Activated T-cell treated with anti-CD3 and anti-CD28 coated beads, Interleukin-2, amount 50 U/mL, for 48 hours (primary cell): ENCODE data around the gene ARHGEF33.
"Not testable (repeated sequence)": the region's sequence is repeated elsewhere in the genome, so short reads cannot be mapped to it uniquely, and the experiment has no call there.

ENCODE experiments used
- DNase-seq, 2 experiments: peaks; one replicate each; pipeline ENCODE4 v3.0.0-alpha.2; 2020

ARHGEF33 gene

DNA sequence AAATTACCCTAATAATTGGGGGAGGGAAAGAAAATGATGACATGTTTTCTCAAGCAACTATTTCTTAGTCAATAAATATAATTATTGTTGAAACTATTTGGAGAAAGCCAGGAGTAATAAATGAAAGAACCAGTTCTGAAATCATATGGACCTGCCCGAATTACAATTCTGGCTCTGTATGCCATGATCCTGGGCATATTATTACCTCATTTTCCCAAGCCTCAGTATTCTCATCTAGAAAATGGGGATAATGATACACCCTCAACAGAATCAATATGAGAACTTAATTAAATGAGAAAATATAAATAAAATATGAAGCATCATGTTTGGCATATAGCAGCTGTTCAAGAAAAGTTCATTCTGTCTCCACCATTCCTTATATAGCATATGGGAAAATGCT, 22.9 kb downstream of the ARHGEF33 start:
- no peak for DNase-seq

DNA sequence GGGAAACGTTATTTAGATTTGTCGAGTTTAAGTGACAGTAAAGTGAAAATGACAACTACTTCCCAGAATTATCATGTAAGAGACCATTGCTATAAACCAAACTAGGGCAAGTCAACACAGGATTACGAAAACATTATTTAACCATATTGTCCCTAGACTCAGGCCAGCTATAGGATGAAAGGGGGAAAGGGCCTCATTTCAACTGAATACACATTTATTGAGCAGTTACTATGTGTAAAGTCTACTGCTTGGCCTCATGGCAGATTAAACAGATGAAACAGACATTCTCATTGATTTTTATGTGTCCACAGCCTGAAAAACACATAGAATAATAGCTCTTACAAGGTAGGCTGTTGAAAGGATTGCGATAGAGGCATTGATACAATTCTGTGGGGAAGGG, 32.7 kb downstream of the ARHGEF33 start:
- no peak for DNase-seq

DNA sequence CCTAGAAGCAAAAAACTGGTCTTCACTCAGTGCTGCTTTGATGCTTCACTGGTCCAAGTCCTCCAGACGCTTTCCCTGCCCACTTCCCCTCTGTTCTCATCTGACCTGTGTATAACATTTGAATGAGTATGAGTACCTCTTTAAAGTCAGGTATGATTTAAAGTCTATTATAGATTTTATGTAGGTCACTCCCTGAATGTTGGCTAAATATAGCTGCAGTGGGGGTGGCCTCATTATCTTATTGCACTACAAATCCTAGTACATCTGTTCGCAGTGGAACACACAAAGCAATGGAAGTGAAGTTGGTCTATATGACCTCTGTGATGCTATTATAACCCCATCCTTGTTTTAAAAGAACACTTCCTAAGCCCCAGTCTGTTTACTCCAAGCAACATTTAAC, 33.2 kb downstream of the ARHGEF33 start:
- no peak for DNase-seq

DNA sequence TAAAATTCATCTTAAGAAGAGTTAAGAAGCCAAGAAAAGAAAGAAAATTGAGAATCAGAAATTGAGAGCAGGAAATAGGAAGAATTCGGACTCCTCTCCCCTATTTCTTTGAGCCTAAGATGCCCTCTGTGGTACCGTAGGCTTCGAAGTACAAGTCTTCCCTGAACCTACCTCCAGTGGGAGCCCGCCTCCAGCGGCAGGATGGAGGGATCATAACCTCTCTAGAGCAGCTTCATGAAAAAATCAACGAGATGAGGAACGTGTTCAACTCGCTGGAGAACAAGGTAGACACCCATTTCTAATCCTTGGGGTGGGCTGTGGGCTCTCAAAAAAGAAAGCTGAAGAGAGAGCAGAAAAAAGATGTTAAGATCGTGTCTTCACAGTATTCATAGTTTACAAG, 36.3 kb downstream of the ARHGEF33 start:
- DNase-seq = no peak

DNA sequence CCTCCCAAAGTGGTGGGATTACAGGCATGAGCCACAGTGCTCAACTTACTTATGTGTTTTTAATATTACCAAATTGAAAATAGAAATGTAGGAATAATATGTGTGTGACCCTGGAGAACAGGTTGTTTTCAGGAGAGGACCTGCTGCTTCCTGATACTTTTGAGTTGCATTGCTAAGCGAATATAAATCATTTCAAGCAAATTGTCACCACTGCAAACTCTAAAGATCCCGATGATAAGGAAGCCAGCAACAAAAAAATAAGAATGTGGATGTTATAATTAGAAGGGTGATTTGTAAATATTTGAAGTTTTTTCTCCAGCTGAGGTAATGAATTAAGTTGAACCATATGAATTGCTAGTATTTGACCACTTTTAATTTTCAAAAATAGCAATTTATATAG, 40.9 kb downstream of the ARHGEF33 start:
- no peak for DNase-seq

DNA sequence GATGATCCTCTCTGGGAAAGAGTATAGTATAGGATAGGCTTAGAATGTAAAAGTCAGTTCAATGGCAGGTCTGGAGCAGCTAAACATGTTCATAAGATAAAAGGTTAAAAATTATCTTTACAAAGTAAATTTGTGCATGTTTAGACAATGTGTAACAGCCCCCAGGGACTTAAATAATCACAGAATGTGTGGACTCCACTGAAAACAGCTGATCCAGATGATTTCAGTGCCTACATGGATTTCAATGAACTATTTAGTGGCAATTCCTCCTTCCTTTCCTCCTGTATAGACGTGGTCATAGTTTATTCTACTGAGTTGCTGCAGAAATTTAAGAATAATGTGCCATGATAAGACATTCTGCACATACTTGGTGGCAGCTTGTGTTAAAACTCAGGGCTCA, 42.9 kb downstream of the ARHGEF33 start:
- DNase-seq = no peak

DNA sequence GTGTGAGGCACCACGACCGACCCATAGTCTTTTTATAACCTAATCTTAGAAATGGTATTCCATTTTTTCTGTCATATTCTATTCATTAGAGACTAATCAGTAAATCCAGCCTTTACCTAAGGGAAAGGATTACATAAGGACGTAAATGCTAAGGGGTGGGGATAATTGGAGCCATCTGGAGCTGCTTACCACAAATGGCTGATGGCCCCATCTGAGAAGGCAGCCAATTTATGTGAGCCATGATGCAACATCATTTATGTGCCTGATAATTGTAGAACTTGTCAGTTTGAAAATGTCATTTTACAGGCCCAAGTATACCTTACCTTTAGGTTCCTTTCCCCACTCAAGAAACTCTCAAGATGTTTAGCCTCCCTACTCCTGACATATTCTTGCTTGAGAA, 44.0 kb downstream of the ARHGEF33 start:
- no peak for DNase-seq

DNA sequence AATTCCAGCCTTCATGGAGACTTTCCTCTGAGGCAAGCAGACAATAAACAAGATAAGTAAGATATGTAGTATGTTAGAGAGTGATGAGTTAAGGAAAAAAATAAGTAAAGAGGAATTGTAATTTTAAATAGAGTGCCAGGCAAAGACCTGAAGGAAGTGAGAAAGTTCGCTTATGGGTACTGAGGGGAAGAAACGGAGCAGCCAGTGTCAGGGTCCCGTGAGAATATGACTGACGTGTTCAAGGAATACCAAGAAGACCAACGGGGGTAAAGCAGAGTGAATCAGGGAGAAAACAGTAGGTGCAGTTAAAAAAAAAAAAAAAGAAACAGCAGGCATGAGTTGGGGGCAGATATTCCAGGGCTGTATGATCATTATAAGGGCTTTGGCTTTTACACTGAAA, 45.1 kb downstream of the ARHGEF33 start:
- no peak for DNase-seq

DNA sequence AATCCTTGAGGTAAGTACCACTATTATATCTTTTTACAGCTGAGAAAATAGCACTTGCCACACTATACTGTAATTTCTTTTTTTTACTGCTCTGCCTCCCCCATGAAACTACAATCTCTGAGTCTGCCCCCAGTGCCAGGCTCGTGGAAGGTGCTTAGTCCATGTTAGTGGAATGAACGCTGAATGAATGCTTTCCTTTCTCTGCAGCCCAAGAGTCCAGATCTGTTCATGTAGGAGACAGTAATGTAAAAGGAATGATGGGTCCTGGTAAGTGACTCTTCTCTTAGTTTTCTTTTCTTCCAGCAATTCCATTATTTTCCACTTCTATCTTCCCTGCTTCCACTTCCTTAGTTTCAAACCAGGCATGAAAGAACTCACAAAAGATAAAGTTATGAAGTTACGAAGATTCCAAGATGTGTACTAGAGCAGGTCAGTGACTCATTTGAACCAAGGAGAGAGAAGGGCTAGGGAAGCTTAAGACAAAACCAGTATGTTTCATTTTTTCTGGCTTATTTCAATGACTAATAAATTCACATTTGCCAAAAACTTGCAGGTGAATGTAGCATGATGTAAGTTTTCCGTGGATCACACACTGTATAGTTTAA, 46.0 kb downstream of the ARHGEF33 start:
- no peak for DNase-seq

DNA sequence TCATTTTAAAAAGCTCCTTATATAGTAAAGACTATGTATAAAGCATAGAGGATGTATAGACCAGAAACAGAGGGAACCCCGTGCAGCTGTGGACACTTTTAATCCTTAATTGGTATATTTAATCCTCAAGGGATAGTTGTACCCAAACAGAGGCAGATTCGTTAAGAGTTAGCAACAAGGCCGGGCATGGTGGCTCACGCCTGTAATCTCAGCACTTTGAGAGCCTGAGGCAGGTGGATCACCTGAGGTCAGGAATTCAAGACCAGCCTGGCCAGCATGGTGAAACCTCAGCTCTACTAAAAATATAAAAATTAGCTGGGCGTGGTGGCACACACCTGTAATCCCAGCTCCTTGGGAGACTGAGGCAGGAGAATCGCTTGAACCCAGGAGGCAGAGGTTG, 46.8 kb downstream of the ARHGEF33 start:
- DNase-seq = not testable (repeated sequence)

DNA sequence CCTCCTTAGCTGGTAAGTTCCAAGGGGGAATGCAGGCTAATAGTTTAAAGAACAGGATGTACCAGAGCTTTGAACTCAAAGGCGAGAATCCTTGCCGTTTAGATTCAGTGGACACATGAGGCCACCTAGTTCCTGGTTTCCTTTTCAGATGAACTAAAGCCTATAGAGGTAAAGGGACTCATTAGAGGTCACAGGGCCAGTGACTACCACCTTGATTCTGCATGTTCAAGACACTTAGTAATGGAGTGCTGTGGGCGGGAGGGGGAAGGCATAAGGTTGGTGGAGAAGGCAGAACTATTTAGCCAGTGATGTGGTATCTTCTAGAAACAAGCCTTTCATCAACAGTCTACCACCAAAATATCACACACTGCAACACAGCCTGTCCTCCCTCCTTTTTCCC, 47.9 kb downstream of the ARHGEF33 start:
- DNase-seq = no peak

DNA sequence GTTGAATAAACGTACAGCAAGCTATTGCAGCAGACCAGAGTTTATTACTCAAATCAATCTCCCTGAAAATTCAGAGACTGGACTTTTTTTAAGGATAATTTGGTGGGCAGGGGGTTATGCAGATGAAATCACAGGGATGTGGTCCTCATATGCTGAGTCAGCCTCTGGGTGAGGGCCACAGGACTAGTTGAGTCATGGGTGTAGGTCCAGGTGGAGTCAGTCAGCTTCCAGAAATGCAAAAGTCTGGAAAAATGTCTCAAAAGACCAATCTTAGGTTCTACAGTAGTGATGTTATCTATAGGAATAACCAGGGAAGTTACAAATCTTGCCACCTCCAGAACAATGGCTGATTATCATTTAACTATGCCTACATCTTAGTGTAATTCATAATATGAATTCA, 51.1 kb downstream of the ARHGEF33 start:
- DNase-seq = no peak

DNA sequence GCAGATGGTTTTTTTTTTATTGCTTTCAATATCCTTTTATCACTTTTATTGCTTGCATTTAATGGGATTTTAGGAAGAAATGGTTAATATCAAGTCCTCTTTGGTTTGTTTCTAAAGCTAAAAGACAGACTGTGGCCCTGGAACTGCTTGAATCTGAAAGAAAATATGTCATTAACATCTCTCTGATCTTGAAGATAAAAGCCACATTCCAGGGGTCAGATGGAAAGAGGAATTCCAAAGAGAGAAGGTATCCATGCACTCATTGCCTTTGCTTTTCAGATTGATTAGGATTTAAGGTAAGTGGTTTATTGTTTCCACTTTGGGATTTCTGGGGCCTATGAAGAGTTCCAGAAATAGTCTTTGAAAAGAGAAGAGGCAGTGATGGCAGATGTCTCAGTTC, 54.1 kb downstream of the ARHGEF33 start:
- DNase-seq = no peak

DNA sequence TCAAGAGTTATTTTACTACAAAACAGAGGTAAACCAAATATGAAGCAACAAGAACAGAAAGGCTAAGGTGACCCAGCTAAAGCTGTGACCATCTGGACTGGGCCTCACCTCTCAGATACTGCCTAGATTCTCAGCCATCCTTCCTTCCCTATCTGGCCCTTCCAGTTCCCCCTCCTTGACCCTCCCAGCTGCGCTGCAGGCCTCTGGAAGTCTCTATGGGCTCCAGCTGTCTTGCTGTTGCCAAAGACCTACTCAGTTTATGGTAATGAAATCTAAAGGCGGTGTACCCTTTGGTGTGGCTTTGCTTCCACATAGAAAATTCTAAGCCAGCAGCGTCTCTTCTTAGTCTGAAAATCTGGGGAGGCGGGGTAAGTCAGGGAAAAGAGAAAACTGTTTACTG, 55.7 kb downstream of the ARHGEF33 start:
- no peak for DNase-seq

DNA sequence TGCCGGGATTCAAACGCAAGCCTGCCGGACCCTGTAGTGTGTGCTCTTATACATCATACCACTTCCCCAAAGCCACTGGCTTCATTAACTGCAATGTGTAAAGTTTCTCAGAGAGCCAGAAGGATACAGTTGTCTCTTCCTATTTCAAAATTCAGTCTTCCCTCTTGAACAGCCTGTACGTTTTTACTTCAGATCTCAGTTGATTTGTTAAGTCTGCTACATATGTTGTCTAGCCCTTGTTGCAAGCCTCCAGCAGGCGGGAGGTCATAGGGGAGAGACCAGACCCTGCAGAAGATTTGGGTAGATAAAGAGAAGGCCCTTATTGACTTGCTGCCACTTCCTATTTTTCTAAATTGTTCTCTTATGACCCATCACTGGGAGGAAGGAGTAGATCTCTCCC, 56.2 kb downstream of the ARHGEF33 start:
- DNase-seq = no peak

DNA sequence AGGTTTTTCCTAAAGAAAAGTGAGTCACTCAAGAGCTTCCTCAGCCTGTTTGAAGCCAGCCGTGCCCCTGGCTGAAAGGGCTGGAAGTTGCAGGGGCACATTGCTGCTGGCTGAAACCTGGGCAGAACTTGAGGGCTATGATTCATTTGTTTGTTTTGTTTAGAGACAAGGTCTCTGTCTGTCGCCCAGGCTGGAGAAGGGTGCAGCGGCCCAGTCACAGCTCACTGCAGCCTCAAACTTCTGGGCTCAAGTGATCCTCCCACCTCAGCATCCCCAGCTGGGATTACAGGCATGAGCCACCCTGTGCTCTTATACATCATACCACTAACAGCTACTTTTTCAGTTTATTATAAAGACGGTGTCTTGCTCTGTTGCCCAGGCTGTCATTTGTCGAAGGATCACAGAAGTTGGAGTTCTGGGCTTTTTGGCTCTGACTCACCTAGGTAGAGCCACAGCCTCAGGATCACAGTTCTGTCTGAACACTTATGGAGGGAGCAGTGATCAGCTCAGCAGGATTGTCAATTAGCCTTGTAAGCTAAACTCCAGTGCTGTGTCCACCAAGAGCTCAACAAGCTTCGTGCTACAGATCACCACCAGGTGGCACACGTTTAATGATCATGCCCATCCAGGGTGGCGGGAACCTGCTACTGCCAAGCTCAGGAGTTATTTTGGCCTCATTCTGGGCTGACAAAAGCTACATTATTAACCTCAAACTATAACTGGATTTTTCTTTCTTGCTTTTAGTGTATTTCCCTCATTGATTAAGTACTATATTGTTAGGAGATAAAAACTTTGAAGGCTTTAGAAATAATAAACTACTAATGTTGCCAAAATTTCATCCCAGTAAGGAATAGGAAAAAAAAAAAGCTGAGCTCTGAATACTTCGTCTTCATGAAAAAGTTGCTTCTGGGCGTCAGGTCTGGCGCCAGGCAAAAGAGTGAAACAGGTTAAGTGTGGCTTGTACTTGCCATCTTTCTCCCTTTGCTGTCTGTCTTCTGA, 57.9 kb downstream of the ARHGEF33 start:
- DNase-seq = peak; percentile 79

DNA sequence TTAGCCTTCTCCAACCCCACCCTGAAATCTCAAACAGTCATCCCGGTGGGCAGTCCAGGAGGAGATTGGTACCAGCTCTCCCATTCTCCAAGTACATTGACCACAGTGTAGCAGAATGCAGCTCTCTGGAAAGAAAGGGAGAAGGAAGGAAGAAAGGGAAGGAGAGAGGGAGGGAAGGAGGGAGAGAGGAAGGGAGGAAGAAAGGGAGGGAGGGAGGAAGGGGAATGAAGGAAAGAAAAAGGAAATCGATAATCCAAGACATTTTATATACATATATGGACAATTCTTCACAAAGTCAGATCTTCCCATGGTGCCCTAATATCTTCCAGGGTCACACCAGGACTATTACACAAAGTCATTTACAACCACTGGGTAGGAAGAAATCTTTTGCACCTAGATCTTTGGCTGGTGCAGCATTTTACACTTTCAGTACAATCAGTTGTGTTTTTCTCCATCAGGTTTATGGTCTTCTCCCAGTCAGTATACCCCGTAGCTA, 58.8 kb downstream of the ARHGEF33 start:
- DNase-seq = no peak

DNA sequence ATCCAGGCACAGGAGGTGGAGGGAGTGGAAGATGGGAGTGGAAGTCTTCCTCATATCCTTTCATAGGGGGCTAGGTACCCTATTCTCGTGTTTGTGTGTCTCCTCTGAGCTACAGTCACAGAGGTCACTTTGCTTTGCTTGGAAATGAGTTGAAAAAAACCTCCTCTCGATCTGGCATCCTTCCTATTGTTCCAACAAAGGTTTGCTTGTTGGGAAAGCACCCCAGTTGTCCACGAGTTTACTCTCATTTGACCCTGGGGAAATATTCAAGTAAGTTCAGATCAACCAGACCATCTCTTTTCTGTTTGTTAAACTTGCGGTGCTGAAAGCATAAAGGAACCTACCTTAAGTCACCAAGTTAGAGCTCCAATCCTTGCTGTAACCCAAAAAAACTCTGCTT, 59.3 kb downstream of the ARHGEF33 start:
- DNase-seq = no peak

DNA sequence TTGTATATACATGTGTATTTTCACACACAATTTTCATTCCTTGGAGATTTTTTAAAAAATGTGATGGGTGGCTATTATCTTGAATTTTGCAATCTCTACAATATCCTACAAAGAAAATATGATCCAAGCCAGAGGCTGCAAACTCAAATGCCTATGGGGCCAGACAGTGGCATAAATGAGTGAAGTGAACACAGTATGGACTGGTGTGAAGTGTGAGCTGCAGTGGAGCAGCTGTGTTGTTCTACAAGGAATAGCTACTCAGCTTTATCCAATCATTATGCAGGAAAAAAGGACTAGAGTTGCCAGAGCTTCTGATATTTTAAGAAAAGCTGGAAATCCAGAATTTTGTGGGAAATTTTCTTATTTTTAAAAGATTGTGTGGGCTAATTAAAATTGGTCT, 62.1 kb downstream of the ARHGEF33 start:
- no peak for DNase-seq

DNA sequence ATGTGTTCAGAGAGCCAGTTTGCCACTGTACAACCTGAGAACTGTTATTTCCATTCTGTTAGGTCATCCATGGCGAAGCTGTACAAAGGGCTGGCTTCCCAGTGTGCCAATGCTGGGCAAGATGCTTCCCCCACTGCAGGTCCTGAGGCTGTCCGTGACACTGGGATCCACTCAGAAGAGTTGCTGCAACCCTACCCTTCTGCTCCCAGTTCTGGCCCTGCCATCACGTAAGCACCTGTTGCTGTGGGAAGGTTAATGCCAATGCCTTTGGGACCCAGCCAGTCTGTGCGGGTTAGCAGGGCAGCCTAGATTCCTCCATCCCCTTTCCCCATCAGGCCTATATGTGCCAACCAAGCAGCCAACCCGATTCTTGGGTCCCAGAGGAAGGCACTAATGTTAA, 68.3 kb downstream of the ARHGEF33 start:
- DNase-seq = no peak

DNA sequence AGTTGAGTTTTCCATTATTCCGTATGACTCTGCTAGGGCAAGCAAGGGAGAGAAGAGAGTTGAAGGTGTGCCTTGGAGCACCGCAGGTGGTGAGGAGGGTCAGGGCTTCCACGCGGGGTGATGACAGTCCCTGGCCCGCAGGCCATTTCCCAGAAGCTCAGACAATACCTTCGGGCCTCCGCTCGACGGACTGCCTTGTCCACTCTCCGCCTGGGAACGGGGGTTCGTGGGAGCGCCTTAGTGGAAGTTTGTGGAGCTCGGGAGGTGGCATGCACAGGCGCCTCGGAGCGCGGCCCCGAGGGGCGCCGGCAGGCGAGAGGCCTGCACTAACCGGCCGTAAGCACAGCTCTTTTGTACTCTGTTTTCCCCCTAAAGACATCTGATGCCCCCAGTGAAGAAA, 69.8 kb downstream of the ARHGEF33 start:
- no peak for DNase-seq

DNA sequence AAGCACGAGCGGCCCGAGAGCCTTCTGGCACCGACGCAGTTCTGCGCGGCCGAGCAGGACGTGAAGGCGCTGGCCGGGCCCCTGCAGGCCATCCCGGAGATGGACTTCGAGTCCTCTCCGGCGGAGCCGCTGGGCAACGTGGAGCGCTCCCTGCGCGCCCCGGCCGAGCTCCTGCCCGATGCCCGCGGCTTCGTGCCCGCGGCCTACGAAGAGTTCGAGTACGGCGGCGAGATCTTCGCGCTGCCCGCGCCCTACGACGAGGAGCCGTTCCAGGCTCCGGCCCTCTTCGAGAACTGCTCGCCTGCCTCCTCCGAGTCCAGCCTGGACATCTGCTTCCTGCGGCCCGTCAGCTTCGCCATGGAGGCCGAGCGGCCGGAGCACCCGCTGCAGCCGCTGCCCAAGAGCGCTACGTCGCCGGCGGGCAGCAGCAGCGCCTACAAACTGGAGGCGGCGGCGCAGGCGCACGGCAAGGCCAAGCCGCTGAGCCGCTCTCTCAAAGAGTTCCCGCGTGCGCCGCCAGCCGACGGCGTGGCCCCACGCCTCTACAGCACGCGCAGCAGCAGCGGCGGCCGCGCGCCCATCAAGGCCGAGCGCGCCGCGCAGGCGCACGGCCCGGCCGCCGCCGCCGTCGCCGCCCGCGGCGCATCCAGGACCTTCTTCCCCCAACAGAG, 70.4 kb downstream of the ARHGEF33 start:
- DNase-seq = peak; percentile 78 to 83

DNA sequence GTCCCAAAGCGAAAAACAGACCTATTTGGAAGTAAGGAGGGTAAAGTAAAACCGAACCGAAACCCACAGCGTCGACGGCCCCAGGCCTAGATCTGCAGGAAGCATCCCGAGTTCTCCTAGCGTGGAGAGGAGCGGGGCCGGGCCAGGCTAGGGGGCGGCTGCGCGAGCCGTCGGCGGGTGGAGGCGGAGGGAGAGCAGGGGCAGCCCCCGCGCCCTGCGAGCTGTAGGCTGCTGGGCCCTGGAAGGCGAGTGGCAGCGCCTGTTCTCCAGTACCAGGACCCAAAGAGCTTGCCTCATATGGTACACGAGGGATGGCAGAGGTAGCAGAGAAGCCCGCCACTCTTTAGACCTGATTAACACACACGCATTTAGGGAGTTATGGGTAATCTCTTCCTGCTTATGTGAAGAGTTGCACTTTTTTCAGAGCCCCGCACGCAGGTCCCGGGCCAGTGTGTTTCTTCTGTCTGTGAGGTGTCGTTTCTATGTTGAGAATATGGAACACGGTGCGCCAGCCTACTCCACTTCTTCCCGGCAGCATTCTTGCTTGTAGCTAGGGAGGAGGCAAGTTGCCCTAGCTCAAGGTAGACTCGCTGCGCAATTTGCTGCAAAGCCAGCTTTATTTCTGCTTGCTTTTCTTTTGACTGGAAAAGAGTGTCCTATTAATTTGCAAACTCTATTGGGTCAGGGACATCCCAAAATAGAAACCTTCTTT, 71.1 kb downstream of the ARHGEF33 start:
- DNase-seq = no peak
